Renal pelvis (tissue), 12 donors: ENCODE measurements around the gene PGA4. TPM values are rescaled to one million over a fixed set of nuclear protein-coding genes. Genes with fewer than 3 reads are reported as not detected.
"Not testable (repeated sequence)": the region's sequence is repeated elsewhere in the genome, so short reads cannot be mapped to it uniquely, and the experiment has no call there.

Experiments
- DNase-seq: peaks from one replicate; pipeline ENCODE4 v3.0.0-alpha.2; 2013
- long read RNA-seq, 16 experiments: transcript quantifications; one replicate each; lab custom pipeline, GENCODE V29; 2026
- polyA plus RNA-seq, 3 donors: library from polyadenylated mRNA; unstranded; fragments of 120-200 nt; gene quantifications; one replicate each; pipeline ENCODE4 v1.2.1, GENCODE V29; 2013; ENCODE audit not compliant: insufficient read length in 3 of 3

Gene PGA4
- polyA plus RNA-seq, result under 1 TPM; 0.30 to 0.59 (median 0.44) TPM
- long read RNA-seq, donor 1, result 0 reads
- long read RNA-seq, donor 2, result 0 reads
- long read RNA-seq, donor 3, result 0 reads
- long read RNA-seq, donor 4, result 0 reads
- long read RNA-seq, donor 5, result 0 reads
- long read RNA-seq, donor 6, result 0 reads
- long read RNA-seq, donor 7, result 0 reads
- long read RNA-seq, donor 8, result 0 reads
- long read RNA-seq, donor 9, result 0 reads
- long read RNA-seq, donor 10, result 0 reads
- long read RNA-seq, donor 11, result 0 reads
- long read RNA-seq, donor 12, partial matches to known transcripts, result 0 of 1 reads
- long read RNA-seq, donor 12, other reads (novel, unspliced or antisense), result 0 of 1 reads
- long read RNA-seq, donor 13, result 0 reads
- long read RNA-seq, donor 14, result 0 reads
- long read RNA-seq, donor 15, result 0 reads
- long read RNA-seq, donor 16, result 0 reads

GRCh38 chr11:61222047-61222446 is at the start of gene PGA4:
PGA4 (plus strand) TSS chr11:61222347; CDS start chr11:61222401, 54 bp downstream.
- not testable (repeated sequence) for DNase-seq

- no peak for DNase-seq
Measured at GRCh38 chr11:61172356-61172755, 49.8 kb upstream of the PGA4 start.

- no peak for DNase-seq
Measured at GRCh38 chr11:61172888-61173287, 49.3 kb upstream of the PGA4 start.

GRCh38 chr11:61173456-61173855 is 48.7 kb upstream of the PGA4 start:
- no peak for DNase-seq

GRCh38 chr11:61174273-61174672 is 47.9 kb upstream of the PGA4 start:
- DNase-seq, result no peak

- no peak for DNase-seq
Measured at GRCh38 chr11:61174949-61175348, 47.2 kb upstream of the PGA4 start.

- DNase-seq, result no peak
Measured at GRCh38 chr11:61176446-61176845, 45.7 kb upstream of the PGA4 start.

- DNase-seq, result not testable (repeated sequence)
Measured at GRCh38 chr11:61180205-61180604, 41.9 kb upstream of the PGA4 start.

- no peak for DNase-seq
Measured at GRCh38 chr11:61181489-61181888, 40.7 kb upstream of the PGA4 start.

GRCh38 chr11:61183645-61184044 is 38.5 kb upstream of the PGA4 start:
- DNase-seq, result no peak

- DNase-seq, result no peak
Measured at GRCh38 chr11:61186504-61186903, 35.6 kb upstream of the PGA4 start.

GRCh38 chr11:61187505-61188130 is 34.5 kb upstream of the PGA4 start:
- DNase-seq, result peak; percentile 90

- no peak for DNase-seq
Measured at GRCh38 chr11:61189933-61190332, 32.2 kb upstream of the PGA4 start.

- DNase-seq, result no peak
Measured at GRCh38 chr11:61193596-61193995, 28.6 kb upstream of the PGA4 start.

GRCh38 chr11:61194169-61194671 is 27.9 kb upstream of the PGA4 start:
- DNase-seq, result no peak

GRCh38 chr11:61194981-61195695 is 27.0 kb upstream of the PGA4 start:
- DNase-seq, result no peak

- DNase-seq, result peak; percentile 78
Measured at GRCh38 chr11:61195719-61196118, 26.4 kb upstream of the PGA4 start.

GRCh38 chr11:61198361-61198760 is 23.8 kb upstream of the PGA4 start:
- no peak for DNase-seq

- no peak for DNase-seq
Measured at GRCh38 chr11:61198948-61199523, 23.1 kb upstream of the PGA4 start.

- no peak for DNase-seq
Measured at GRCh38 chr11:61201476-61201875, 20.7 kb upstream of the PGA4 start.

GRCh38 chr11:61202950-61203746 is 19.0 kb upstream of the PGA4 start, which contains the start of gene PGA3:
PGA3 (plus strand) TSS chr11:61203515; CDS start chr11:61203565, 50 bp downstream.
- not testable (repeated sequence) for DNase-seq
